ENCODE data around the gene TNS2. TPM values are rescaled to one million over a fixed set of nuclear protein-coding genes. Genes with fewer than 3 reads are reported as not detected.

Gene TNS2
- total and polyA plus RNA-seq, 9 donors: 66.8 to 255 (median 190) TPM

- Histone ChIP-seq H3K27me3 (no peaks in the 10 kb centered on the region), H3K4me1 (ENCODE audit: insufficient read depth) (peaks cover 14% of the 10 kb centered on the region), H3K9me3 (no peaks in the 10 kb centered on the region), H3K4me3 (peak overlapping the region; percentile 51), H3K27ac (peak overlapping the region; percentile 59 to 75), H3K36me3 (no peaks in the 10 kb centered on the region)
- TF ChIP-seq CTCF (IDR thresholded peaks at IDR 0.05) (no peak), EP300 (IDR thresholded peaks at IDR 0.05) (no peak), POLR2A (IDR thresholded peaks at IDR 0.05) (no peak)
- peak; percentile 58 to 79 (median 65) for DNase-seq
- WGBS, 3 donors: 14 to 25% (median 22%) methylated on average over 13 of the region's 13 CpGs
- intact Hi-C loops (cut with DNase I): loop anchor here in 3 of 4 donors (2.0 kb wide), 1 partner anchor 32 kb away; no protein-coding TSS in a partner anchor
Measured at GRCh38 chr12:53098354-53098981, 48.6 kb downstream of the TNS2 start.

DNA sequence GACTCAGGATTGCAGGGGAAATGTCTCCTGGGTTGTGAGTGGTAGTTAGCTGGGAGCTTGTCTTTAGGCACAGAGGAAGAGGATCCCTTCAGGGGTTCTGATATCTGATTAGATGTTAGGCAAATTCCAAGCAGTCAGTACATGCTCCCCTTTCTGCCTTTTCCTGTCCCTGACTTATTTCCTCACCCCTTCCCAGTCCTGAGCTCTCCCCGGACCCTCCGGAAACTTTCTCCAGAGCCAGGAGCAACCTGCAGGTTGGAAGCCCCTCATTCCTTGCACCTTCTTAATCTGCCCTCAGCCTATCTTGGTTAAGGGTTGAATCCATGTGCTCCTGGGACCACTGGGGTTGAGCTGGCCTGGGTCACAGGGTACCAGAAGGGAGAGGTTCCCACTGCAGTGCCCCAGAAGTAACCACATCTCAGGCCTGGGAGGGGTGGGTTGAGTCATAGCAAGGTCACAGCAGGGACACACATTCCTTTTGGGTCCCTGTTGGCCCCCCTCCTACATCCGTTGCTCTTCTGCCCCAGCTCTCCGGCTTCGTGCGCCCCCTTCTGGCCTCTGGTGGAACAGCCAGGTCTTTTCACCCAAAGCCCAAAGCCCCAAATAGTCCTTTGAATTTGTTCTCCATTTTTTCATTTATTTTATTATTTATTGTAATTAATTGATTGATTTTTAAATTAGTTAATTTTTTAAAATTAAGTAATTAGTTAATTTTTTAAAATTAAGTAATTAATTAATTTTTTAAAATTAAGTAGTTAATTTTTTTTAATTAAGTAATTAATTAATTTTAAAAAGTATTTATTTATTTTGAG is 49.4 kb downstream of the TNS2 start:
- TF ChIP-seq CTCF (IDR thresholded peaks at IDR 0.05) (peak; percentile 90 to 96 (median 93)), EP300 (IDR thresholded peaks at IDR 0.05) (peak; percentile 26), POLR2A (IDR thresholded peaks at IDR 0.05) (no peak)
- peak overlapping the region; percentile 59 to 75 for H3K27ac ChIP-seq
- H3K4me1 ChIP-seq (ENCODE audit: insufficient read depth): peaks cover 14% of the 10 kb centered on the region
- H3K27me3 ChIP-seq: no peaks in the 10 kb centered on the region
- intact Hi-C loops (cut with DNase I): loop anchor here (1.0 to 2.0 kb wide), 2 partner anchors 31 to 32 kb away; no protein-coding TSS in a partner anchor
- peak overlapping the region; percentile 51 for H3K4me3 ChIP-seq
- no peaks in the 10 kb centered on the region for H3K9me3 ChIP-seq
- no peaks in the 10 kb centered on the region for H3K36me3 ChIP-seq
- DNase-seq: peak; percentile 93 to 97 (median 95)
- 10 to 16% (median 10%) methylated on average over 6 of the region's 6 CpGs for WGBS, 3 donors

GRCh38 chr12:53100466-53101151 is 50.7 kb downstream of the TNS2 start:
- H3K9me3 ChIP-seq: no peaks in the 10 kb centered on the region
- H3K27me3 ChIP-seq: no peaks in the 10 kb centered on the region
- WGBS, 3 donors: 79 to 86% (median 85%) methylated on average over 13 of the region's 13 CpGs
- no peak overlapping the region for H3K27ac ChIP-seq
- intact Hi-C loops (cut with DNase I): no loop called here
- peaks cover 12% of the 10 kb centered on the region for H3K4me1 ChIP-seq (ENCODE audit: insufficient read depth)
- H3K4me3 ChIP-seq: no peak overlapping the region
- H3K36me3 ChIP-seq: no peaks in the 10 kb centered on the region
- TF ChIP-seq CTCF (IDR thresholded peaks at IDR 0.05): no peak
- no peak for TF ChIP-seq POLR2A (IDR thresholded peaks at IDR 0.05)
- TF ChIP-seq EP300 (IDR thresholded peaks at IDR 0.05): no peak
- DNase-seq: peak in 1 of 5 donors; percentile 34

DNA sequence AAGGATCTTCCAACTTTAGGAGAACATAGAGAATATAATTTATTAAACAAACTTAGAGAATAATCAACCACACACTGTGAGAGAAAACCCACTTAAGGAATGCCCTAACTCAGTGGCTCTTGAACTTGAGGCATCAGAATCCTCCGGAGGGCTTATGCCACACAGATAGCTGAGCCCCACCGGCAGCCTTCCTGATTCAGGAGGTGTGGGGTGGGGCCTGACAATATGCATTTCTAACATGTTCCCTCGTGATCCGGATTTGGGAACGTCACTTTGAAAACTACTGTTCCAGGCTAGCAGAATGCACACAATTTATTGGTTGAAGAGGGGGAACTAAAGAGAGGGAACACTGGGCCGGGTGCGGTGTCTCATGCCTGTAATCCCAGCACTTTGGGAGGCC is 51.4 kb downstream of the TNS2 start:
- Histone ChIP-seq H3K27me3 (no peaks in the 10 kb centered on the region), H3K9me3 (no peaks in the 10 kb centered on the region), H3K36me3 (no peaks in the 10 kb centered on the region), H3K4me1 (ENCODE audit: insufficient read depth) (peaks cover 9% of the 10 kb centered on the region), H3K4me3 (no peak overlapping the region), H3K27ac (no peak overlapping the region)
- peak in 1 of 5 donors; percentile 10 for DNase-seq
- 85% methylated on average over 7 of the region's 7 CpGs for WGBS, 3 donors
- intact Hi-C loops (cut with DNase I): no loop called here
- TF ChIP-seq POLR2A (IDR thresholded peaks at IDR 0.05) (no peak), EP300 (IDR thresholded peaks at IDR 0.05) (no peak), CTCF (IDR thresholded peaks at IDR 0.05) (no peak)

Measured in ovary (tissue), 9 donors.